Lung microvascular endothelial cell (primary cell): ENCODE data around the gene RNASEH2A. TPM values are rescaled to one million over a fixed set of nuclear protein-coding genes. Genes with fewer than 3 reads are reported as not detected.
"Not testable (repeated sequence)": the region's sequence is repeated elsewhere in the genome, so short reads cannot be mapped to it uniquely, and the experiment has no call there.

ENCODE experiments used
- DNase-seq, 2 donors: peaks; one replicate each; pipeline versions ENCODE4 v3.0.0 to v3.0.0-alpha.2; 2010; ENCODE audit warnings: low read depth in 2 of 2
- total RNA-seq: library from RNA; depleted of rRNA; stranded (reverse); fragments of >200 nt; gene quantifications from 2 replicates; pipeline ENCODE4 v1.2.1, GENCODE V29; 2014

The RNASEH2A gene
- total RNA-seq, 1 donor from 2014 or later, result 7.1 TPM

- no peak for DNase-seq
These were observed 22.1 kb downstream of the RNASEH2A start for GRCh38 chr19:12828494-12828893.

GRCh38 chr19:12833418-12833737, 27.0 kb downstream of the RNASEH2A start:
- DNase-seq, result no peak

- DNase-seq, result no peak
These were observed 27.6 kb downstream of the RNASEH2A start for GRCh38 chr19:12833738-12834565.

GRCh38 chr19:12834566-12834943, 28.2 kb downstream of the RNASEH2A start, which contains the start of gene RTBDN:
TSS of gene RTBDN (minus strand) at chr19:12834579. CDS start at chr19:12829979, 4,600 bp downstream.
- DNase-seq, result no peak

- peak in 1 of 2 donors; percentile 26 for DNase-seq
These were observed 28.8 kb downstream of the RNASEH2A start for GRCh38 chr19:12834976-12835757.

GRCh38 chr19:12836529-12836863, 30.1 kb downstream of the RNASEH2A start:
- no peak for DNase-seq

- no peak for DNase-seq
These were observed 30.8 kb downstream of the RNASEH2A start for GRCh38 chr19:12837225-12837624.

GRCh38 chr19:12838182-12838885, 31.9 kb downstream of the RNASEH2A start, which contains the start of gene MAST1:
TSS of gene MAST1 (plus strand) at chr19:12838515. CDS start at chr19:12838573, 58 bp downstream.
- DNase-seq, result peak; percentile 22 to 57

- peak in 1 of 2 donors; percentile 28 for DNase-seq
These were observed 32.7 kb downstream of the RNASEH2A start for GRCh38 chr19:12838886-12839756.

GRCh38 chr19:12840091-12841079, 34.0 kb downstream of the RNASEH2A start:
- peak; percentile 39 to 55 for DNase-seq

GRCh38 chr19:12841094-12841493, 34.7 kb downstream of the RNASEH2A start:
- peak in 1 of 2 donors; percentile 37 for DNase-seq

GRCh38 chr19:12842511-12842910, 36.1 kb downstream of the RNASEH2A start:
- DNase-seq, result no peak

GRCh38 chr19:12843328-12843727, 36.9 kb downstream of the RNASEH2A start:
- DNase-seq, result no peak

- no peak for DNase-seq
These were observed 37.8 kb downstream of the RNASEH2A start for GRCh38 chr19:12843999-12844732.

GRCh38 chr19:12846613-12847012, 40.2 kb downstream of the RNASEH2A start:
- not testable (repeated sequence) for DNase-seq

- DNase-seq, result peak; percentile 69 to 73
These were observed 41.1 kb downstream of the RNASEH2A start for GRCh38 chr19:12847159-12848139.

GRCh38 chr19:12856653-12857052, 50.3 kb downstream of the RNASEH2A start:
- no peak for DNase-seq
